Fibroblast of skin of abdomen (primary cell): ENCODE results near the gene ATXN7L3B.

Experiments used
- DNase-seq: peaks from one replicate; pipeline ENCODE4 v3.0.0-alpha.2; 2013

The ATXN7L3B gene

GRCh38 chr12:74551291-74551690, 13.7 kb downstream of the ATXN7L3B start:
- DNase-seq = no peak

GRCh38 chr12:74552201-74552600, 14.6 kb downstream of the ATXN7L3B start:
- DNase-seq = no peak

- no peak for DNase-seq
Observed at GRCh38 chr12:74559728-74560127, 22.1 kb downstream of the ATXN7L3B start.

GRCh38 chr12:74563927-74564326, 26.3 kb downstream of the ATXN7L3B start:
- no peak for DNase-seq

GRCh38 chr12:74578486-74578885, 40.9 kb downstream of the ATXN7L3B start:
- DNase-seq = no peak

GRCh38 chr12:74579446-74579845, 41.8 kb downstream of the ATXN7L3B start:
- DNase-seq = no peak

- DNase-seq = no peak
Observed at GRCh38 chr12:74579981-74580380, 42.3 kb downstream of the ATXN7L3B start.

- no peak for DNase-seq
Observed at GRCh38 chr12:74581439-74581838, 43.8 kb downstream of the ATXN7L3B start.

GRCh38 chr12:74584483-74585062, 46.9 kb downstream of the ATXN7L3B start:
- DNase-seq = no peak

GRCh38 chr12:74586251-74586650, 48.6 kb downstream of the ATXN7L3B start:
- no peak for DNase-seq
